GM18507 (cell line): ENCODE results near the gene METTL13.

ENCODE experiments used
- DNase-seq: peaks from one replicate; pipeline ENCODE4 v3.0.0; 2011; ENCODE audit warnings: low read depth; ENCODE audit not compliant: insufficient read length; ENCODE audit errors: extremely low spot score
- FAIRE-seq: peaks from 2 replicates; lab custom pipeline; 2011; peaks lifted over from hg19 to GRCh38; lab: Jason Lieb, UNC

The METTL13 gene

DNA sequence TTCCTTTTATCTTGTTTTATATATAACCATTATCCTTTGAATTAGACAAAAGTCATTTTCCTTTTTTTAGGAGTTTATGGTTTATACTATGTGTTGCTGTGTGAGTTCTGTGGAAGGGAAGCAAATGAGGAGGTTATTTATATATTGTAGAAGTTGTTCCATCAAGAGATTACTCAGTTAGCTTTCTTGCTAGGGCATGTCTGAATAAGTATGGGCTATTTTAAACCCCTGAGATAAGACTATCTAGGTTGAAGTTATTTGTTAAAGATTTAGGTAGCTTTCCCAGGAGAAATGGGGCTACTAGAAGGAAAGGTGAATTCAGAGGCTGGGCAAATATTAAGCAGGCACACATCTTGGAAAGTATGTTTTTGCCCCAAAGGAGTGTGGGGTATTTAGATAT lies 23.4 kb upstream of the METTL13 start:
- no peak for FAIRE-seq
- no peak for DNase-seq

DNA sequence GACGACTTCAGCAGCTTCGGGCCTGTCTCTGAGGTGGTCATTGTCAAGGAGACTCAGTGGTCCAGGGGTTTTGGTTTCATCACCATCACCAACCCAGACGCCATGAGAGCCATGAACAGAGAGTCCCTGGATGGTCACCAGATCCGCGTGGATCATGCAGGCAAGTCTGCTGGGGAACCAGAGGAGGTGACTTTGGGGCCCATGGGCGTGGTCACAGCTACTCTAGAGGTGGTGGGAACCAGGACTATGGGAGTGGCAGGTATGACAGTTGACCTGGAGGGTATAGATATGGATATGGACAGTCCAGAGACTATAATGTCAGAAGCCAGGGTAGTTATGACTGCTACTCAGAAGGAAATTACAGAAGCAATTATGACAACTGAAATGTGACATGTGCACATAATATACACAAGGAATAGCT lies 19.3 kb upstream of the METTL13 start:
- no peak for FAIRE-seq

DNA sequence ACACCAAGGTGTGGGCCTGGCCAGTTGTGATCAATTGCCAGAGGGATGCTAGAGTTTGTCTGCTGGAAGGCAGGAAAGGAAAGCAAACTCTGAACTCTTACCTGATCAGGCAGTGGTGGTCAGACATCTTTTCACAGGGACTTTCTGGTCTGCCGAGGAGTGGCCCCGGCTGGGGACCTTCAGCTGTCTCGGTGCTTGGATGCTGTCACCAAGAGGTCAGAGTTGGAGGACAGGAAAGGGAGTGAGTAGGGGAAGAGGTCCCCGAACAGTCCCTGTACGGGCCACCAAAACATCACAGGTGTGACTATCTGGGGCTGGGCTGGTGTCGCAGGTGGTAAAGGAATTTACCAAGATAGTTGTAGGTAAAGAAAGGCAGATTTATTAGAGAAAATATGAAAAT lies 17.7 kb upstream of the METTL13 start:
- FAIRE-seq (no peak), DNase-seq (no peak)

More for the DNA sequence above, 19.3 kb upstream of the METTL13 start:
- no peak for DNase-seq

DNA sequence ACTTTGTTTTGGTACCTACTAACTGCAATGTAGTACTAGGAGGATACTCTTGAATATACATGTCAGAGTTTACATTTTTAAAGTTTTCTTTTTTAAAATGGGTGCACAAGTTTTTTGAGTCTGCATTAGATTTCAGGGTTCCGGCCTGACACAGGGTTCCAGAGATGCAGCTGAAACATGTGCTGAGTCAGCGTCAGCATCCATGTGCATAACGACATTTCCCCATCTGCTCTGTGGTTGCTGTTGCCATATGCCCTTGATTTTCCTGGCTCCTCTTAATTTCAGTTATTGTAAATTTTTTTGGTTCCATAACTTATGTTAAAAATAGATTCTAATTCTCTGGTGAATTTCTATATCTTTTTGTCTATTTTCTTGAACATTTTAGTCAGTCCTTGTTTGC lies 12.3 kb upstream of the METTL13 start:
- FAIRE-seq (no peak), DNase-seq (no peak)

DNA sequence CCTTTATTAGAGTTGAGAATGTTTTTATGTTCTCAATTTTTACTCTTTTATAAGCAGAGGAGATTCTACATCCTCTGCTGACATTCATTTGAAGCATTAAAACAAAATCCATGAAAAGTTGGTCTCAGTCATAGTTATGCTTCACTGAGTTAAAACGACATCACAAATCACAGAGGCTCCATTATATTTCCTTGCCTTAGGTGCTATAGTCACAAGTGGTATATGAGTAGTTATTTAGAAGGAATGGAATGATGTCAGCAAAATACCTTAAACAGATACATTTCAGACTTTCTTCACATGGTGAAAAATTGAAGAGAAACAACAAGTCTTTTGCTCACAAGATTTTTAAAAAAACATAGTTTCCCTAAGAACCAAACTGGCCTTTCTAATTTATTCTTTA lies 11.7 kb upstream of the METTL13 start:
- DNase-seq (no peak), FAIRE-seq (no peak)

DNA sequence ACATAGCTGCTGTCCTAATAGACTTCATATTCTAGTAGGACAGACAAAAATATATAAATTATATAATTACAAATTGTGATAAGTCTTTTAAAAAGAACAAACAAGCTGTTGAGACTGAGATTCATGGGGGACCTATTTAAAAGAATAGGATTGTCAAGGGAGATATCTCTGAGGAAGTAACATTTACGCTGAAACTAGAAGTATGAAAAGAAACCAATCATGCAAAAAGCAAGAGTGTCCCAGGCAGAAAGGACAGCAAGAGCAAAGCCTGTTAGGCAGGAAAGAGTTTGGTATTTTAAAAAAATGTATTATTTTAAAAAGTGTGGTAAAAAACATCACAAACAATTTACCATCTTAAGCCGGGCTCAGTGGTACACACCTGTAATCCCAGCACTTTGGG lies 9.1 kb upstream of the METTL13 start:
- FAIRE-seq (no peak), DNase-seq (no peak)

DNA sequence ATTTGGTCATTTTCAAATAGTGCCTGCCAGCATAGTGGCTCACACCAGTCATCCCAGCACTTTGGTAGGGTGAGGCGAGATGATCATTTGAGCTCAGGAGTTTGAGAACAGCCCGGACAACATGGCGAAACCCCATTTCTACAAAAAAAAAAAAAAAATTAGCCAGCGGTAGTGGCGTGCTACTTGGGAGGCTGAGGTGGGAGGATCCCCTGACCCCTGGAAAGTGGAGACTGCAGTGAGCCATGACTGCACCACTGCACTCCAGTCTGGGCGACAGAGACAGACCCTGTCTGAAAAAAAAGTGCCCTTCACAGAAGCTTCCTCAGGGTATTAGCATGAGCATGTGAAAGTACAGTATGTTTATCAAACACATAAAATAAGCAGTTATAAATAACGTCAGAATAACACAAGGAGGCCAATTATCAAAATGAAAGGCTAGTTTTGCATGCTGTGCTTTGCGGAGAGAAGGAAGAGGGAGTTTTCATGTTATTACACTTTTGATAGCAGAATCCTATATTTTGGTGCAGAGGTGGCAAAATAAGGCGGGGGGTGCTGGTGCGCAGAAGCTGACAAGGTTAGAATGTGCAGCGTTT lies 781 bp upstream of the METTL13 start:
- FAIRE-seq: no peak
- DNase-seq: no peak

DNA sequence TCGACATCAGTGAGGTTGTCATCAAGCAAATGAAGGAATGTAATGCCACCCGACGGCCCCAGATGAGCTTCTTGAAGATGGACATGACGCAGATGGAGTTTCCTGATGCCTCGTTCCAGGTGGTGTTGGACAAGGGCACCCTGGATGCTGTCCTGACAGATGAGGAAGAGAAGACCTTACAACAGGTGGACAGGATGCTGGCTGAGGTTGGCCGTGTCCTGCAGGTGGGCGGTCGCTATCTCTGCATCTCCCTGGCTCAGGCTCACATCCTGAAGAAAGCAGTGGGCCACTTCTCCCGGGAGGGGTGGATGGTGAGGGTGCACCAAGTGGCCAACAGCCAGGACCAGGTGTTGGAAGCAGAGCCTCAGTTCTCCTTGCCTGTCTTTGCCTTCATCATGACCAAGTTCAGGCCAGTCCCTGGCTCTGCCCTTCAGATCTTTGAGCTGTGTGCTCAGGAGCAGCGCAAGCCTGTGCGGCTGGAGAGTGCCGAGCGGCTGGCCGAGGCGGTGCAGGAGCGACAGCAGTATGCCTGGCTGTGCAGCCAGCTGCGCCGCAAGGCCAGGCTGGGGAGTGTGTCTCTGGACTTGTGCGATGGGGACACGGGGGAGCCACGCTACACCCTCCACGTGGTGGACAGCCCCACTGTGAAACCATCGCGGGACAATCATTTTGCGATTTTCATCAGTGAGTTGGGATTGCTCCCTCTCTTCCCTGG lies 2.5 kb downstream of the METTL13 start:
- DNase-seq (no peak), FAIRE-seq (no peak)

DNA sequence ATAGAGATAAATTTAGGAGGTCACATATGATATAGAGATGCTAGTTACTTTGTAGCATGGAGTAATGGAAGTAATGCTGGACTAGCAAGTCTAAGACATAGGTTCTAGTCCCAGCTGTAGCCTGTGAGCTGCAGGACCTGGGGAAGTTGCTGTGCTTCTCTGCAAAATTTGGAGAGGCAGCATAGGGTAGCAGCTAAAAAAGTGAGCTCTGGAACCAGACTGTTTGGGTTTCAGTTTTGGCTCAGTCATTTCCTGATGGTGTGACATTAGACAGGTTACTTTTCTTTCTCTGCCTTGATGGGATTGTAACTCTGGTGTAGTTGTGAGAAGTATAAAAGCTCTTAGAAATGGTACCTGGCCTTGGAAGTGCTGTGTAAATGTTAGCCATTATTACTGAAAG lies 3.3 kb downstream of the METTL13 start:
- DNase-seq (peak; percentile 17), FAIRE-seq (peak; percentile 64)

DNA sequence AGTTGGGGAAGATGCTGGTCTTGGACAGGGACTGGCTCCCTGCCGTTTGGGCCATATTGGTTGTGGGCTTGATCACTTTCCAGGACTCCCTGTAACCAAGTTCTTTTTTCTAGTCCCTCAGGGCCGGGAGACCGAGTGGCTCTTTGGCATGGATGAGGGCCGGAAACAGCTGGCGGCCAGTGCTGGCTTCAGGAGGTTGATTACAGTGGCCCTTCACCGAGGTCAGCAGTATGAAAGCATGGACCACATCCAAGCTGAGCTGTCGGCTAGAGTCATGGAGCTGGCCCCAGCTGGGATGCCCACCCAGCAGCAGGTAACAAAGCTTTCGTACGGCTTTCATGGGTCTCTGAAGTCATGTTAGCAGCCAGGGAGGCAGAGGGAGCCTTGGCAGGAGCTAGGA lies 4.3 kb downstream of the METTL13 start:
- DNase-seq (no peak), FAIRE-seq (no peak)

DNA sequence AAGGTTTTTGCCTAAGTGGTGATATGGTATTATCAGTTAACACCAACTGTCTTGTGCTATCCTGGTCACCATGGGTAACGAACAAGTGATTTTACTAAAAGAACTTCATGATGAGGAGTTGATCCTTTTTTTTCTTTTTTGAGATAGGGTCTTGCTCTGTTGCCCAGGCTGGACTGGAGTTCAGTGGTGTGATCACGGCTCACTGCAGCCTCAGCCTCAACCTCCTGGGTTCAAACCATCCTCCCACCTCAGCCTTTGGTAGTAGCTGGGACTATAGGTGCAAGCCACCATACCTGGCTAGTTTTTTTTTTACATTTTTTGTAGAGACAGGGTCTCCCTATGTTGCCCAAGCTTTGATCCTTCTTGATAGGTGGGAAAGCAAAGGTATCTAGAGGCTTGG lies 5.1 kb downstream of the METTL13 start:
- FAIRE-seq: no peak

DNA sequence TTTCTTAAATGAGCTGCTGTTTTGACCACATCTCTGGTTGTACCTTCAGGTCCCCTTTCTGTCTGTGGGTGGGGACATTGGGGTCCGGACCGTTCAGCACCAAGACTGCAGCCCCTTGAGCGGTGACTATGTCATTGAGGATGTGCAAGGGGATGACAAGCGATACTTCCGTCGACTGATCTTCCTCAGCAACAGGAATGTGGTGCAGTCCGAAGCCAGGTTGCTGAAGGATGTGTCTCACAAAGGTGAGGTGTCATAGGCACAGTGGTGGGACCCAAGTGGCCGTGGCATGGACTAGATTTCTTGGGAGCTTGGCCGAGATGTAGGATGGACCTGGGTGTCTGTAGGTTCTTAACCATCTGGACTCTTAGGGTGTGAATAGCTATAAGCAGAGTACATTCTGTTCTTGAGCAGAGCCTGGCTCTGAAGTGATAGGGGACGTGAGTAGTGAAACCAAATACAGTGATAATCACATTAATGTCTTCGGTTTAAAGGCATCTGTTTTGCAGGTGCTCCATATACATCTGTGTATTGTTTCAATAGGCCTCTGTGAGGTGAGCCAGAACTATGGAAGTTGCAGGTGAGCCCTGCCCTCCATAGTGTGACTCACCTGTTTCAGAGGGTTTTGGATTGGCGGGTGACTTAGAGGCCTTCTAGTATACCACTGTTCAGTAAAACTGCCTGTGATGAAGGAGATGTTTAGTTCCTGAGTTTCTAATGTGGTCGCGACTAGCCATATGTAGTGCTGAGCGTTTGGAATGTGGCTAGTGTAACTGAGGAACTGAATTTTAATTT lies 6.4 kb downstream of the METTL13 start:
- no peak for FAIRE-seq
- no peak for DNase-seq

More for the DNA sequence above, 5.1 kb downstream of the METTL13 start:
- DNase-seq: no peak

DNA sequence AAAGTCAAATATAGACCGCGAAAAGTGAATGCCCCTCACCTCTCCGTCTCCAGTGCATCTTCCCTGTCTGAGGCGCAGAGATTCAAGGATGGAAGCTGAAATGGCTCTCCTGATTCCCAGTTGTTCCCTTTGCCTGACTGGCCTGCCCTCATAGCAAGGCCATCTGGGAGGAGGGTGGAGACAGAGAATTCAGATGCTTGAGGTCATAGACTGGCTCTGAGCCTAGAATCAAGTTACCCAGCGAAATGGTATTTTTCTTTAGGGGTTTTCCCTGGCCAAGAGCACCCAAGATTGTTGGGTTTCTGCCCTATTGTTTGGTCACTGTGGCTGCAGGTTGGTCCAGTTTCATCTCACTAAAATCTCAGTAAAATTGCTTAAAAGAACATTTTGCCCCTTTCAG lies 7.2 kb downstream of the METTL13 start:
- FAIRE-seq: no peak
- no peak for DNase-seq

DNA sequence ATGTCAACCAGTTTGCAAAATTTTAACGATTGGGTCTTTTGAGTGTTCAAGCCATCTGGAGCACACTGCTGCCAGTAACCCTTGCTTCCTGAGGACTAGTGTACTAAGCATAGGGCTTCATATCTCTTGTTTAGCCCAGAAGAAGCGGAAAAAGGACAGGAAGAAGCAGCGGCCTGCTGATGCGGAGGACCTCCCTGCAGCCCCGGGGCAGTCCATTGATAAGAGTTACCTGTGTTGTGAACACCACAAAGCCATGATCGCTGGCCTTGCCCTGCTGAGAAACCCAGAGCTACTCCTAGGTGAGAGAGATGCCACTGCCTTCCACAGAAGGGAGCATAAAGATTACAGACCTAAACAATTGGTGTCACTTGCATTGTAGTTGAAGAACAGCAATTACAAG lies 8.9 kb downstream of the METTL13 start:
- DNase-seq: no peak
- FAIRE-seq: no peak

DNA sequence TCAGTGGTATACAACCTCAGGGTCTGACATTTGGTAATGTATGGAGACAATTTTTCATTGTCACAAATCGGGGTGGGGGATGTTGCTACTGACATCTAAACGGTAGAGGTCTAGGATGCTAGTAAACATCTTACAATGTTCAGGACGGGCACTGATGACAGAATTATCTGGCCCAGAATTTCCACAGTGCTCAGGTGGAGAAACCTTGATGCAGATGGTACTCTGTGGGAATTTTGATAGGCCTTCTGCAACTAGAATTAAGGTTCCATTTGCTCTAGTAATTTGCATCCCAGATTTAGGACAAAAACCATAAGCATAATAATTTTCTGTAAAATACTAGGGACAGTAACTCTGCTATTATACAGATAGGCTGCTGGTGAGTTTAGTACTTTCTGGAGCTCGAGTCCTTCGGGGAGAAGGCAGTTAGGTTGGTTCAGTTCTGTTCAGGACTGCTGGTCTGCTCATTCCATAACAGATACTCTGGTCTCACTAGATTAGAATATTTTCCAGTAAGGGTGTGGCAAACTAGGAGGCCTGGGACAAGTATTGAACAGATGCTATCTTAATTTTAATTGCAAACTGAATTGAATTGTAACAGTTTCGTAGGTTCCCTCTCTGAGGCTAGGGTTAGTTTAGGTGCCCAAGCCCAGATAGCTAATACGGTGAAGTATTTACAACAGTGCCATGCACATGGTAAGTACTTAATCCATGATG lies 11.4 kb downstream of the METTL13 start:
- FAIRE-seq (no peak), DNase-seq (no peak)

DNA sequence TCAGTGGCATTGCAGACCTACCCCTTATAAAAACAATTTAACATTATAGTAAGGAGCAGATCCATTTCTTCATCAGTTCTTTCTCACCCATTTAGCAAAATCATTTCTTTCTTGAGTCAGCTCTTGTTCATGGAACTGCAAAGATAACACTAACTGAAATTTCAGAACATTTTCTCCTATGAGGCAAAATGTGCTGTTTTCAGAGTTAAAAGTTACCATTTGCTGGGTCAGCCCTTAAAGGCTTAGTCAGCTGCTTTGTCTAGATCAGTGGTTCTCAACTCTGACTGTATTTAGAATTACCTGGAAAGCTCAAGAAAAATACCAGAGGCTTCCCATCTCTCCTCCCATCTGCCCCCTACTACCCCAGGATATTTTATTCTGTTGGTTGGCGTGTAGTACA lies 12.2 kb downstream of the METTL13 start:
- DNase-seq: no peak
- FAIRE-seq: no peak

DNA sequence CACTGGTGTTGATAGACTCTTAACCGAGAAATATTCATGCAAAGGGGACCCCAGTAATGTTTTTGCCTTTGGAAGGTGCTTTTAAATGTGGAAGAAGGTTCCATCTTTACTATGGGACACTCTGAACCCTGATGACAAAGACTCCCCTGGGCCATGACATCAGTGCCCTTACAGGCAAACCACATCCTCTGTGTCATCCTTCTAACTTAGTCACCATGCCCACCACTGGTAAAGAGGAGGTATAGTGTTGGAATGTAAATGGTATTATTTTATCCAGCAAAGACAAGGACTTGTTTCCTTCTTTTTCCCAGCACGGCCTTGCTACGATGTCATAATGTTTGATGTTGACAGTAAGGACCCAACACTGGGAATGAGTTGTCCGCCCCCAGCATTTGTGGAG lies 12.6 kb downstream of the METTL13 start:
- FAIRE-seq (no peak), DNase-seq (no peak)

DNA sequence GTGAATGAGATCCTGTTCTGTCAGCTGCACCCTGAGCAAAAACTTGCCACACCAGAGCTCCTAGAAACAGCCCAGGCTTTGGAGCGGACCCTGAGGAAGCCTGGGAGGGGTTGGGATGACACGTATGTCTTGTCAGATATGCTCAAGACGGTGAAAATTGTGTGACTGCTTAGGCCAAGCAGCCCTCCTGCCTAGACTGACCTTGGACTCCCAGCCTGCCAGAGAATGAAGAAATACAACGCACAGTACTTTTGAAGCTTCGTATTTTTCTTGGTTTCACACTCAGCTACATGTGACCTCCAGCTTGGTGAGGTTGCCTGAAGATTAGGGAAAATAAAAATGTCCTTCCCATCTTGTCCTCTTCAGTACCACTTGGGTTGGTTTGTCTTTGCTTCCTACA lies 15.1 kb downstream of the METTL13 start:
- FAIRE-seq (no peak), DNase-seq (no peak)

DNA sequence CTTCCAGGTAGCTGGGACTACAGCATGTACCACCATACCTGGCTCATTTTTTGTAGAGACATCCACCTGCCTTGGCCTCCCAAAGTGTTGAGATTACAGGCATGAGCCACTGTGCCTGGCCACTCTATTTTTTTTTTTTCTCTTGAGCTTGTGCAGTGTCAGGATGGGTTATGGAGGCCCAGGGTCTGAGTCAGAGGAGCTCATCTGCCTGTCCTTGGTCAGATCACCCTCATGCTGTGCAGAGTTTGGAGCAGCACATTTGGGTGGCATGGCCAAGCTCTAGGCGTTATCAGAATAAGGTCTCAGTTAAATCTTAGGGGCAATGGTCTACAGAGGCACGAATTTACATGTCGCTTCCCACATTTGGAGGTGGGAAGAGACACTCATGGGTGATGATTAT lies 16.9 kb downstream of the METTL13 start:
- no peak for FAIRE-seq
- no peak for DNase-seq

DNA sequence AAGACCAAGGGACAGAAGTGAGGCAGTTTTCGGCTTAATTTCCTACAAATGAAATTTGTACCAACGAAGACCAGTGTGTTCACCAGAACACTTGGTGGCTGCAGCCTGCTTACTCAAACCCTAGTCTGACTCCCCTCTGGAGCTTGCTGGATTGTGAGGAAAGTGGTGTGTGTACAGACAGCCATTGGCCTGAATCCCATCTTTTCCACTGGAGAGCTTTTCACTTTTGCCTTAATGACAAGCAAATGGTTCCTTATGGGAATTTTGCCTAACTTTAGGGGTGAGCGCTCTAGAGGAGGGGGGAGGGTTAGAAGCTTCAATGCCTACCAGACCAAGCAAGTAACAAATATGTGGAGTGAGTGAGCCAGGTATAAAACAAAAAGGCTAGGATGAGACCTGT lies 17.3 kb downstream of the METTL13 start:
- FAIRE-seq (no peak), DNase-seq (no peak)
